ENCODE measurements around the gene MAPKAPK3.

GRCh38 chr3:50609763-50610085, 7.2 kb upstream of the MAPKAPK3 start:
- TF ChIP-seq CTCF (conservative IDR thresholded peaks at IDR 0.05; ENCODE audit: low read length) (no peak), EZH2phosphoT487 (IDR thresholded peaks at IDR 0.05; ENCODE audit: borderline replicate concordance) (no peak)
